Measurements from ENCODE around the gene ZNF853.

DNA sequence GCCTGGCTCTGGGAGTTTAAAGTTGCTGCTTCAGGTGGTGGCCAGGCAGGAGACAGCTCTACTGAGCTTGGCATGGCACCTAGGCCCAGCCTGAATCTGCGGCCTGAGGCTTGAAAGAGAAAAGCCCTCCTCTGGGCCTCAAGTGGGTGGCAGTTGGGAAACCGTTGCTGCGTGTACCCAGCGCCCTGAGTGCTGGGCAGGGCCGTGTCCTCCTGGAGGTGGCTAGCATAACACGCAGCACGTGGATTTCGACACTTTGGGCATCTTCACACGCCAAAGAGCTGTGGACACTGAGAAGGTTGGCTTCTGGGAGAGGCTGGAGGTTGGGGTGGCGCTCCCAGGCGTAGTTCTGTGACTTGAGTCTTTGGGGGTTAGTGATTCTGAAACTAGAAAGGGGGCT is 24.2 kb downstream of the ZNF853 start:
- TF ChIP-seq, protein P1, sequence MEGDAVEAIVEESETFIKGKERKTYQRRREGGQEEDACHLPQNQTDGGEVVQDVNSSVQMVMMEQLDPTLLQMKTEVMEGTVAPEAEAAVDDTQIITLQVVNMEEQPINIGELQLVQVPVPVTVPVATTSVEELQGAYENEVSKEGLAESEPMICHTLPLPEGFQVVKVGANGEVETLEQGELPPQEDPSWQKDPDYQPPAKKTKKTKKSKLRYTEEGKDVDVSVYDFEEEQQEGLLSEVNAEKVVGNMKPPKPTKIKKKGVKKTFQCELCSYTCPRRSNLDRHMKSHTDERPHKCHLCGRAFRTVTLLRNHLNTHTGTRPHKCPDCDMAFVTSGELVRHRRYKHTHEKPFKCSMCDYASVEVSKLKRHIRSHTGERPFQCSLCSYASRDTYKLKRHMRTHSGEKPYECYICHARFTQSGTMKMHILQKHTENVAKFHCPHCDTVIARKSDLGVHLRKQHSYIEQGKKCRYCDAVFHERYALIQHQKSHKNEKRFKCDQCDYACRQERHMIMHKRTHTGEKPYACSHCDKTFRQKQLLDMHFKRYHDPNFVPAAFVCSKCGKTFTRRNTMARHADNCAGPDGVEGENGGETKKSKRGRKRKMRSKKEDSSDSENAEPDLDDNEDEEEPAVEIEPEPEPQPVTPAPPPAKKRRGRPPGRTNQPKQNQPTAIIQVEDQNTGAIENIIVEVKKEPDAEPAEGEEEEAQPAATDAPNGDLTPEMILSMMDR (IDR thresholded peaks at IDR 0.05; ENCODE audit: low read depth, low read length, missing input control): no peak
- no peak for TF ChIP-seq RAD21 (IDR thresholded peaks at IDR 0.05)
- TF ChIP-seq TAF1 (conservative IDR thresholded peaks at IDR 0.05): no peak
- no peak for TF ChIP-seq JUND (IDR thresholded peaks at IDR 0.05)
- TF ChIP-seq HNF4A (conservative IDR thresholded peaks at IDR 0.05): no peak
- TF ChIP-seq SP1 (IDR thresholded peaks at IDR 0.05): no peak
- TF ChIP-seq, protein P2, sequence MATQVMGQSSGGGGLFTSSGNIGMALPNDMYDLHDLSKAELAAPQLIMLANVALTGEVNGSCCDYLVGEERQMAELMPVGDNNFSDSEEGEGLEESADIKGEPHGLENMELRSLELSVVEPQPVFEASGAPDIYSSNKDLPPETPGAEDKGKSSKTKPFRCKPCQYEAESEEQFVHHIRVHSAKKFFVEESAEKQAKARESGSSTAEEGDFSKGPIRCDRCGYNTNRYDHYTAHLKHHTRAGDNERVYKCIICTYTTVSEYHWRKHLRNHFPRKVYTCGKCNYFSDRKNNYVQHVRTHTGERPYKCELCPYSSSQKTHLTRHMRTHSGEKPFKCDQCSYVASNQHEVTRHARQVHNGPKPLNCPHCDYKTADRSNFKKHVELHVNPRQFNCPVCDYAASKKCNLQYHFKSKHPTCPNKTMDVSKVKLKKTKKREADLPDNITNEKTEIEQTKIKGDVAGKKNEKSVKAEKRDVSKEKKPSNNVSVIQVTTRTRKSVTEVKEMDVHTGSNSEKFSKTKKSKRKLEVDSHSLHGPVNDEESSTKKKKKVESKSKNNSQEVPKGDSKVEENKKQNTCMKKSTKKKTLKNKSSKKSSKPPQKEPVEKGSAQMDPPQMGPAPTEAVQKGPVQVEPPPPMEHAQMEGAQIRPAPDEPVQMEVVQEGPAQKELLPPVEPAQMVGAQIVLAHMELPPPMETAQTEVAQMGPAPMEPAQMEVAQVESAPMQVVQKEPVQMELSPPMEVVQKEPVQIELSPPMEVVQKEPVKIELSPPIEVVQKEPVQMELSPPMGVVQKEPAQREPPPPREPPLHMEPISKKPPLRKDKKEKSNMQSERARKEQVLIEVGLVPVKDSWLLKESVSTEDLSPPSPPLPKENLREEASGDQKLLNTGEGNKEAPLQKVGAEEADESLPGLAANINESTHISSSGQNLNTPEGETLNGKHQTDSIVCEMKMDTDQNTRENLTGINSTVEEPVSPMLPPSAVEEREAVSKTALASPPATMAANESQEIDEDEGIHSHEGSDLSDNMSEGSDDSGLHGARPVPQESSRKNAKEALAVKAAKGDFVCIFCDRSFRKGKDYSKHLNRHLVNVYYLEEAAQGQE (IDR thresholded peaks at IDR 0.05): no peak
- TF ChIP-seq GABPA (IDR thresholded peaks at IDR 0.05 in 1 of 2, conservative IDR thresholded peaks at IDR 0.05 in 1 of 2): no peak
- TF ChIP-seq, protein P3, sequence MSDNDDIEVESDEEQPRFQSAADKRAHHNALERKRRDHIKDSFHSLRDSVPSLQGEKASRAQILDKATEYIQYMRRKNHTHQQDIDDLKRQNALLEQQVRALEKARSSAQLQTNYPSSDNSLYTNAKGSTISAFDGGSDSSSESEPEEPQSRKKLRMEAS (IDR thresholded peaks at IDR 0.05): no peak

All from liver (tissue), 3 donors.